NB4 (cell line): ENCODE data around the gene SIPA1L2.

Experiments used
- MYC ChIP-seq: IDR thresholded peaks from 2 replicates; pipeline ENCODE4 v1.6.1; 2011; ENCODE audit warnings: low read depth, low read length
- POLR2A ChIP-seq: IDR thresholded peaks from 2 replicates; pipeline ENCODE4 v1.6.1; 2011; ENCODE audit warnings: mild to moderate bottlenecking; ENCODE audit not compliant: insufficient read length; ENCODE audit errors: extremely low read depth
- TF ChIP-seq, protein P1 (sequence below): IDR thresholded peaks from one replicate; pipeline ENCODE4 v1.5.1; 2012; ENCODE audit warnings: low read depth, low read length

DNA sequence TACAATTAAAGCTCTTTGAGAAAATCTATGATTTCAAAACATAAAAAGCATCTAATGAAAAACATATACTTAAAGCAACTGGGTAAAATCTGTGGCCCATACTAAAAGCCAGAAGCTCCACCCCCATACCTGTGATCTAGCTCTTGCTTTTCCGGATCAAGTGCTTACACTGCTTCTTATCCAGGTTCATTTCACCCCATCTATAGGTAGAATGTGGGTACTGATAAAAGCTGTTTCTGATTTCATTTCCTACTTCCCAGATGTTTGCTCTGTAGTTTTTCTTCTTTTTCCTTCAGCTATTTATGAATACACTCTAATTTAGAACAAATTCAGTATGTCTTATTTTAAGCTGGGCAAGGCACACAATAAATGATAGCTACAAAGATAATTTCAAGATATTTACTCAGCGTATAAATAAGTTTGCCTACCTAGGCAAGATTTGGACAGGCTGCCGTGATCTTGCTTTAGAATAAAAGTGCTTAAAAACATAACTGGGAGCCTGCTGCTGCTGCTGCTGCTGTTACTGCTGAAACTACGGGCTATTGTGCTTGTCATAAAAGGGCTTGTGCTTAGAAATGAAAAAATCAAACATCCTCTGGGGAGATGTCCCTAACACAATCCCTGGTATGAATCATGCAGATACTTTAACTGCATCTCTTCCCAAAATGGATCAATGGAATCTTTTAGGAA is 2.1 kb downstream of the SIPA1L2 start:
- TF ChIP-seq, protein P1, sequence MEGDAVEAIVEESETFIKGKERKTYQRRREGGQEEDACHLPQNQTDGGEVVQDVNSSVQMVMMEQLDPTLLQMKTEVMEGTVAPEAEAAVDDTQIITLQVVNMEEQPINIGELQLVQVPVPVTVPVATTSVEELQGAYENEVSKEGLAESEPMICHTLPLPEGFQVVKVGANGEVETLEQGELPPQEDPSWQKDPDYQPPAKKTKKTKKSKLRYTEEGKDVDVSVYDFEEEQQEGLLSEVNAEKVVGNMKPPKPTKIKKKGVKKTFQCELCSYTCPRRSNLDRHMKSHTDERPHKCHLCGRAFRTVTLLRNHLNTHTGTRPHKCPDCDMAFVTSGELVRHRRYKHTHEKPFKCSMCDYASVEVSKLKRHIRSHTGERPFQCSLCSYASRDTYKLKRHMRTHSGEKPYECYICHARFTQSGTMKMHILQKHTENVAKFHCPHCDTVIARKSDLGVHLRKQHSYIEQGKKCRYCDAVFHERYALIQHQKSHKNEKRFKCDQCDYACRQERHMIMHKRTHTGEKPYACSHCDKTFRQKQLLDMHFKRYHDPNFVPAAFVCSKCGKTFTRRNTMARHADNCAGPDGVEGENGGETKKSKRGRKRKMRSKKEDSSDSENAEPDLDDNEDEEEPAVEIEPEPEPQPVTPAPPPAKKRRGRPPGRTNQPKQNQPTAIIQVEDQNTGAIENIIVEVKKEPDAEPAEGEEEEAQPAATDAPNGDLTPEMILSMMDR, result no peak
- TF ChIP-seq POLR2A (no peak), MYC (no peak)
